GM23338 (cell line): ENCODE measurements around the gene SNX30. TPM values are rescaled to one million over a fixed set of nuclear protein-coding genes. Genes with fewer than 3 reads are reported as not detected.

ENCODE experiments used
- ATAC-seq: fragments of 200-7000 bp; cut with Tn5 transposase; 3 replicates; pipeline ENCODE4 v1.9.1; 2020
- DNase-seq: peaks from one replicate; pipeline ENCODE4 v3.0.0-alpha.2; 2015; ENCODE audit warnings: low spot score
- H2AFZ ChIP-seq: fragments of 200-600 bp; sonication (generic); 2 replicates; pipeline ENCODE4 v1.8.0; 2016; ENCODE audit warnings: antibody characterized with exemption, mild to moderate bottlenecking, moderate library complexity
- H3F3A ChIP-seq: fragments of 200-600 bp; sonication (generic); replicated peaks from 2 replicates; pipeline ENCODE4 v1.8.0; 2017; ENCODE audit warnings: antibody characterized with exemption, mixed run types, low read depth
- H3K27ac ChIP-seq: fragments of 200-600 bp; sonication (generic); 2 replicates; pipeline ENCODE4 v1.6.1; 2016; ENCODE audit warnings: low read depth
- H3K27me3 ChIP-seq: fragments of 200-600 bp; sonication (generic); 2 replicates; pipeline ENCODE4 v1.8.0; 2016; ENCODE audit warnings: mild to moderate bottlenecking, mixed run types, moderate library complexity; ENCODE audit not compliant: insufficient read depth
- H3K36me3 ChIP-seq: fragments of 200-600 bp; sonication (generic); 2 replicates; pipeline ENCODE4 v1.8.0; 2016; ENCODE audit warnings: mild to moderate bottlenecking; ENCODE audit not compliant: insufficient read depth
- H3K4me1 ChIP-seq: fragments of 200-600 bp; sonication (generic); 2 replicates; pipeline ENCODE4 v1.8.0; 2016; ENCODE audit warnings: mild to moderate bottlenecking, moderate library complexity; ENCODE audit not compliant: insufficient read depth
- H3K4me2 ChIP-seq: fragments of 200-600 bp; sonication (generic); 2 replicates; pipeline ENCODE4 v1.7.1; 2017; ENCODE audit warnings: mixed run types
- H3K4me3 ChIP-seq: fragments of 200-600 bp; sonication (generic); 2 replicates; pipeline ENCODE4 v1.6.1; 2016; ENCODE audit warnings: mixed run types
- H3K79me2 ChIP-seq: fragments of 200-600 bp; sonication (generic); replicated peaks from 2 replicates; pipeline ENCODE4 v1.8.0; 2017; ENCODE audit warnings: mild to moderate bottlenecking; ENCODE audit not compliant: insufficient read depth
- H3K9me2 ChIP-seq: fragments of 200-600 bp; sonication (generic); 2 replicates; pipeline ENCODE4 v1.8.0; 2017; ENCODE audit not compliant: insufficient read depth
- H4K20me1 ChIP-seq: fragments of 200-600 bp; sonication (generic); replicated peaks from 2 replicates; pipeline ENCODE4 v1.8.0; 2017; ENCODE audit warnings: mild to moderate bottlenecking; ENCODE audit not compliant: insufficient read depth
- H3K27ac Mint-ChIP-seq: 2 replicates; pipeline ENCODE4 v1.8.0; 2020; ENCODE audit warnings: inconsistent platforms, mild to moderate bottlenecking, moderate library complexity, mixed read lengths
- H3K27me3 Mint-ChIP-seq: 3 replicates; pipeline ENCODE4 v1.8.0; 2022; ENCODE audit warnings: low read depth, mild to moderate bottlenecking, moderate library complexity, mixed read lengths, inconsistent platforms; ENCODE audit not compliant: insufficient read depth, poor library complexity
- H3K36me3 Mint-ChIP-seq: 3 replicates; pipeline ENCODE4 v1.8.0; 2021; ENCODE audit warnings: low read depth, mild to moderate bottlenecking, inconsistent platforms, moderate library complexity, mixed read lengths
- H3K4me1 Mint-ChIP-seq: 3 replicates; pipeline ENCODE4 v1.8.0; 2020; ENCODE audit warnings: mild to moderate bottlenecking, inconsistent platforms, mixed read lengths
- H3K4me3 Mint-ChIP-seq: 3 replicates; pipeline ENCODE4 v1.8.0; 2021; ENCODE audit warnings: moderate library complexity, mild to moderate bottlenecking, inconsistent platforms, mixed read lengths
- H3K9me3 Mint-ChIP-seq: 3 replicates; pipeline ENCODE4 v1.8.0; 2020; ENCODE audit warnings: moderate library complexity, mild to moderate bottlenecking, inconsistent platforms, mixed read lengths
- EZH2 ChIP-seq: fragments of 200-600 bp; sonication (generic); IDR thresholded peaks from one replicate; pipeline ENCODE4 v1.8.0; 2017; ENCODE audit warnings: antibody characterized with exemption, mild to moderate bottlenecking, low read depth; ENCODE audit not compliant: unreplicated experiment
- EZH2phosphoT487 ChIP-seq: fragments of 200-600 bp; sonication (generic); IDR thresholded peaks from one replicate; pipeline ENCODE4 v1.8.1; 2018; ENCODE audit warnings: antibody characterized with exemption; ENCODE audit not compliant: unreplicated experiment
- JUNB ChIP-seq: IDR thresholded peaks from one replicate; pipeline ENCODE4 v1.6.1; 2016; ENCODE audit warnings: antibody characterized with exemption; ENCODE audit not compliant: unreplicated experiment
- POLR2AphosphoS5 ChIP-seq: IDR thresholded peaks from 2 replicates; pipeline ENCODE4 v1.6.1; 2016; ENCODE audit warnings: antibody characterized with exemption, low read depth
- ZNF331 ChIP-seq: fragments of 250-450 bp; sonication (Bioruptor Pico); IDR thresholded peaks from 2 replicates; pipeline ENCODE4 v1.5.0; 2020; ENCODE audit warnings: low read depth, mild to moderate bottlenecking, moderate library complexity
- polyA plus RNA-seq: library from polyadenylated mRNA; unstranded; fragments of >200 nt; fragmentation: Nextera tagmentation; extraction: Ambion mirVana; gene quantifications from 2 replicates; pipeline ENCODE4 v1.2.1, GENCODE V29; 2016
- total RNA-seq: library from RNA; depleted of rRNA; stranded (reverse); fragments of >200 nt; shearing (Covaris generic); gene quantifications from 2 replicates; pipeline ENCODE4 v1.2.3, GENCODE V29; 2014
- TF ChIP-seq, protein P1 (sequence below): IDR thresholded peaks from 2 replicates; pipeline ENCODE4 v1.6.1; 2016; ENCODE audit warnings: antibody characterized with exemption
- TF ChIP-seq, protein P2 (sequence below): fragments of 250-450 bp; sonication (Bioruptor Pico); IDR thresholded peaks from 2 replicates; pipeline ENCODE4 v1.5.0; 2020; ENCODE audit warnings: mild to moderate bottlenecking, moderate library complexity
- TF ChIP-seq, protein P3 (sequence below): IDR thresholded peaks from one replicate; pipeline ENCODE4 v1.6.1; 2018; ENCODE audit warnings: antibody characterized with exemption; ENCODE audit not compliant: unreplicated experiment
- TF ChIP-seq, protein P4 (sequence below), 2 experiments: fragments of 200-600 bp in 1 of 2; sonication (generic) in 1 of 2; conservative IDR thresholded peaks; 2 replicates each; pipeline versions ENCODE4 v1.5.1 to v1.6.1; 2016 to 2017; ENCODE audit warnings: antibody characterized with exemption in 2 of 2, low read depth in 2 of 2, mild to moderate bottlenecking in 2 of 2, moderate library complexity in 1 of 2

Gene SNX30
- total and polyA plus RNA-seq, 2 experiments from 2014 or later: 2.1 to 17.8 TPM

DNA sequence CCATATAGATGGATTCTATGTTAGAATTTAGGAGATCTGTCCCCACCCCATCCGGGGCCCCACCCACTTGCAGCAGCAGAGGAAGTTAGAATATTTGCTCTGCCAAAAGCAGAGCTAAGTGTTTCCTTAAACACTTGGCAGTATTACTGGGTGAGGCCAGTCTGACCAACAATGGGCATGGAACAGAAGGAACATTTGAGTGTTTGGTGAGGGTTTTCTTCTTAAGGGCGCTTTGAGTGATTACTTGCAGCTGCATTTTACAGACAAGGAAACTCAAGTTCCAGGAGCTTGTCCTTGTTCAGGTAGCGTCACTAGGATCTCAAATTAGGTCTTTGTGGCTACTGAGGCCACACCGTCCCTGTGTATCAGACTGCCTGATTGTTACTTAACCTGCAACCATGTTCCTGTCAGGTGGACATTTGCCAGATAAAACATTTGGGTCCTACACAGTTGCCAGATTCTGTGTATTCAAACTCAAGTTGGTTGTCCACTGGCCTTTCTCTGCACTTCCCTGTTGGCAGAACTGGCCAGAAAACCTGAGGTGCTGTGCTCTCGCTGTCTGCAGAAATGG lies 80.8 kb downstream of the SNX30 start (continued):
- no peak for TF ChIP-seq EZH2
- TF ChIP-seq POLR2AphosphoS5: no peak

DNA sequence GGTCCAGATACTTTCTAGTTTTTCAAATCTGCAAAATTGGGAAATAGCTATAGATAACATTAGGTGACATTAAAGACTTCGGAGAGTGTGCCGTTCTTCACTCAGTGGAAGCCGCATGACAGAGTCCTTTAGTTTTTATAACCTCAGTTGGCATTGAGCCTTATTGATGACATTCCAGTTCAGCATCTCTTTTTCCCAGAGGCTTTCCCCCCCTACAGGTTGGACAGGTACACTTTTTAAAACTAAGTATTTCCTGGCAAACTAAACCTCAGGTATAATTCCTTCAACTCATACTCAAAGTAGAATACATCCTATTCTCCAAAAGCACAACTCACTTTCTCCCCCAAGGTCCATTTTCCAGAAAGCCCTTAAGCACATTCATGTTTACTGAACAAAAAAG lies 81.4 kb downstream of the SNX30 start:
- Histone ChIP-seq H3K27ac (no peak overlapping the region), H3K4me2 (no peak overlapping the region), H3K9me2 (no peaks in the 10 kb centered on the region), H3K36me3 (no peaks in the 10 kb centered on the region), H2AFZ (no peak overlapping the region), H3K4me3 (no peak overlapping the region), H3K27me3 (no peaks in the 10 kb centered on the region), H3F3A (no peaks in the 10 kb centered on the region), H3K4me1 (no peaks in the 10 kb centered on the region), H4K20me1 (no peaks in the 10 kb centered on the region; the same call in 1 of the 2 replicates), H3K79me2 (no peaks in the 10 kb centered on the region)
- Mint-ChIP-seq H3K4me3 (no peak overlapping the region), H3K27ac (no peak overlapping the region), H3K4me1 (peaks cover 9% of the 10 kb centered on the region; the same call in 2 of the 3 replicates), H3K27me3 (no peaks in the 10 kb centered on the region), H3K36me3 (no peaks in the 10 kb centered on the region), H3K9me3 (no peaks in the 10 kb centered on the region)
- TF ChIP-seq, protein P1, sequence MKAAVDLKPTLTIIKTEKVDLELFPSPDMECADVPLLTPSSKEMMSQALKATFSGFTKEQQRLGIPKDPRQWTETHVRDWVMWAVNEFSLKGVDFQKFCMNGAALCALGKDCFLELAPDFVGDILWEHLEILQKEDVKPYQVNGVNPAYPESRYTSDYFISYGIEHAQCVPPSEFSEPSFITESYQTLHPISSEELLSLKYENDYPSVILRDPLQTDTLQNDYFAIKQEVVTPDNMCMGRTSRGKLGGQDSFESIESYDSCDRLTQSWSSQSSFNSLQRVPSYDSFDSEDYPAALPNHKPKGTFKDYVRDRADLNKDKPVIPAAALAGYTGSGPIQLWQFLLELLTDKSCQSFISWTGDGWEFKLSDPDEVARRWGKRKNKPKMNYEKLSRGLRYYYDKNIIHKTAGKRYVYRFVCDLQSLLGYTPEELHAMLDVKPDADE: no peak
- TF ChIP-seq ZNF331 (CRISPR knock-in tag): no peak
- no peak for TF ChIP-seq POLR2AphosphoS5
- TF ChIP-seq, protein P2, sequence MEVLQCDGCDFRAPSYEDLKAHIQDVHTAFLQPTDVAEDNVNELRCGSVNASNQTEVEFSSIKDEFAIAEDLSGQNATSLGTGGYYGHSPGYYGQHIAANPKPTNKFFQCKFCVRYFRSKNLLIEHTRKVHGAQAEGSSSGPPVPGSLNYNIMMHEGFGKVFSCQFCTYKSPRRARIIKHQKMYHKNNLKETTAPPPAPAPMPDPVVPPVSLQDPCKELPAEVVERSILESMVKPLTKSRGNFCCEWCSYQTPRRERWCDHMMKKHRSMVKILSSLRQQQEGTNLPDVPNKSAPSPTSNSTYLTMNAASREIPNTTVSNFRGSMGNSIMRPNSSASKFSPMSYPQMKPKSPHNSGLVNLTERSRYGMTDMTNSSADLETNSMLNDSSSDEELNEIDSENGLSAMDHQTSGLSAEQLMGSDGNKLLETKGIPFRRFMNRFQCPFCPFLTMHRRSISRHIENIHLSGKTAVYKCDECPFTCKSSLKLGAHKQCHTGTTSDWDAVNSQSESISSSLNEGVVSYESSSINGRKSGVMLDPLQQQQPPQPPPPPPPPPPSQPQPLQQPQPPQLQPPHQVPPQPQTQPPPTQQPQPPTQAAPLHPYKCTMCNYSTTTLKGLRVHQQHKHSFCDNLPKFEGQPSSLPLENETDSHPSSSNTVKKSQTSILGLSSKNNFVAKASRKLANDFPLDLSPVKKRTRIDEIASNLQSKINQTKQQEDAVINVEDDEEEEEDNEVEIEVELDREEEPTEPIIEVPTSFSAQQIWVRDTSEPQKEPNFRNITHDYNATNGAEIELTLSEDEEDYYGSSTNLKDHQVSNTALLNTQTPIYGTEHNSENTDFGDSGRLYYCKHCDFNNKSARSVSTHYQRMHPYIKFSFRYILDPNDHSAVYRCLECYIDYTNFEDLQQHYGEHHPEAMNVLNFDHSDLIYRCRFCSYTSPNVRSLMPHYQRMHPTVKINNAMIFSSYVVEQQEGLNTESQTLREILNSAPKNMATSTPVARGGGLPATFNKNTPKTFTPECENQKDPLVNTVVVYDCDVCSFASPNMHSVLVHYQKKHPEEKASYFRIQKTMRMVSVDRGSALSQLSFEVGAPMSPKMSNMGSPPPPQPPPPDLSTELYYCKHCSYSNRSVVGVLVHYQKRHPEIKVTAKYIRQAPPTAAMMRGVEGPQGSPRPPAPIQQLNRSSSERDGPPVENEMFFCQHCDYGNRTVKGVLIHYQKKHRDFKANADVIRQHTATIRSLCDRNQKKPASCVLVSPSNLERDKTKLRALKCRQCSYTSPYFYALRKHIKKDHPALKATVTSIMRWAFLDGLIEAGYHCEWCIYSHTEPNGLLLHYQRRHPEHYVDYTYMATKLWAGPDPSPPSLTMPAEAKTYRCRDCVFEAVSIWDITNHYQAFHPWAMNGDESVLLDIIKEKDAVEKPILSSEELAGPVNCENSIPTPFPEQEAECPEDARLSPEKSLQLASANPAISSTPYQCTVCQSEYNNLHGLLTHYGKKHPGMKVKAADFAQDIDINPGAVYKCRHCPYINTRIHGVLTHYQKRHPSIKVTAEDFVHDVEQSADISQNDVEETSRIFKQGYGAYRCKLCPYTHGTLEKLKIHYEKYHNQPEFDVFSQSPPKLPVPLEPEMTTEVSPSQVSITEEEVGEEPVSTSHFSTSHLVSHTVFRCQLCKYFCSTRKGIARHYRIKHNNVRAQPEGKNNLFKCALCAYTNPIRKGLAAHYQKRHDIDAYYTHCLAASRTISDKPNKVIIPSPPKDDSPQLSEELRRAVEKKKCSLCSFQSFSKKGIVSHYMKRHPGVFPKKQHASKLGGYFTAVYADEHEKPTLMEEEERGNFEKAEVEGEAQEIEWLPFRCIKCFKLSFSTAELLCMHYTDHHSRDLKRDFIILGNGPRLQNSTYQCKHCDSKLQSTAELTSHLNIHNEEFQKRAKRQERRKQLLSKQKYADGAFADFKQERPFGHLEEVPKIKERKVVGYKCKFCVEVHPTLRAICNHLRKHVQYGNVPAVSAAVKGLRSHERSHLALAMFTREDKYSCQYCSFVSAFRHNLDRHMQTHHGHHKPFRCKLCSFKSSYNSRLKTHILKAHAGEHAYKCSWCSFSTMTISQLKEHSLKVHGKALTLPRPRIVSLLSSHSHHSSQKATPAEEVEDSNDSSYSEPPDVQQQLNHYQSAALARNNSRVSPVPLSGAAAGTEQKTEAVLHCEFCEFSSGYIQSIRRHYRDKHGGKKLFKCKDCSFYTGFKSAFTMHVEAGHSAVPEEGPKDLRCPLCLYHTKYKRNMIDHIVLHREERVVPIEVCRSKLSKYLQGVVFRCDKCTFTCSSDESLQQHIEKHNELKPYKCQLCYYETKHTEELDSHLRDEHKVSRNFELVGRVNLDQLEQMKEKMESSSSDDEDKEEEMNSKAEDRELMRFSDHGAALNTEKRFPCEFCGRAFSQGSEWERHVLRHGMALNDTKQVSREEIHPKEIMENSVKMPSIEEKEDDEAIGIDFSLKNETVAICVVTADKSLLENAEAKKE (CRISPR knock-in tag): no peak
- TF ChIP-seq, protein P3, sequence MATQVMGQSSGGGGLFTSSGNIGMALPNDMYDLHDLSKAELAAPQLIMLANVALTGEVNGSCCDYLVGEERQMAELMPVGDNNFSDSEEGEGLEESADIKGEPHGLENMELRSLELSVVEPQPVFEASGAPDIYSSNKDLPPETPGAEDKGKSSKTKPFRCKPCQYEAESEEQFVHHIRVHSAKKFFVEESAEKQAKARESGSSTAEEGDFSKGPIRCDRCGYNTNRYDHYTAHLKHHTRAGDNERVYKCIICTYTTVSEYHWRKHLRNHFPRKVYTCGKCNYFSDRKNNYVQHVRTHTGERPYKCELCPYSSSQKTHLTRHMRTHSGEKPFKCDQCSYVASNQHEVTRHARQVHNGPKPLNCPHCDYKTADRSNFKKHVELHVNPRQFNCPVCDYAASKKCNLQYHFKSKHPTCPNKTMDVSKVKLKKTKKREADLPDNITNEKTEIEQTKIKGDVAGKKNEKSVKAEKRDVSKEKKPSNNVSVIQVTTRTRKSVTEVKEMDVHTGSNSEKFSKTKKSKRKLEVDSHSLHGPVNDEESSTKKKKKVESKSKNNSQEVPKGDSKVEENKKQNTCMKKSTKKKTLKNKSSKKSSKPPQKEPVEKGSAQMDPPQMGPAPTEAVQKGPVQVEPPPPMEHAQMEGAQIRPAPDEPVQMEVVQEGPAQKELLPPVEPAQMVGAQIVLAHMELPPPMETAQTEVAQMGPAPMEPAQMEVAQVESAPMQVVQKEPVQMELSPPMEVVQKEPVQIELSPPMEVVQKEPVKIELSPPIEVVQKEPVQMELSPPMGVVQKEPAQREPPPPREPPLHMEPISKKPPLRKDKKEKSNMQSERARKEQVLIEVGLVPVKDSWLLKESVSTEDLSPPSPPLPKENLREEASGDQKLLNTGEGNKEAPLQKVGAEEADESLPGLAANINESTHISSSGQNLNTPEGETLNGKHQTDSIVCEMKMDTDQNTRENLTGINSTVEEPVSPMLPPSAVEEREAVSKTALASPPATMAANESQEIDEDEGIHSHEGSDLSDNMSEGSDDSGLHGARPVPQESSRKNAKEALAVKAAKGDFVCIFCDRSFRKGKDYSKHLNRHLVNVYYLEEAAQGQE: no peak
- no peak for TF ChIP-seq EZH2phosphoT487
- TF ChIP-seq, protein P4, sequence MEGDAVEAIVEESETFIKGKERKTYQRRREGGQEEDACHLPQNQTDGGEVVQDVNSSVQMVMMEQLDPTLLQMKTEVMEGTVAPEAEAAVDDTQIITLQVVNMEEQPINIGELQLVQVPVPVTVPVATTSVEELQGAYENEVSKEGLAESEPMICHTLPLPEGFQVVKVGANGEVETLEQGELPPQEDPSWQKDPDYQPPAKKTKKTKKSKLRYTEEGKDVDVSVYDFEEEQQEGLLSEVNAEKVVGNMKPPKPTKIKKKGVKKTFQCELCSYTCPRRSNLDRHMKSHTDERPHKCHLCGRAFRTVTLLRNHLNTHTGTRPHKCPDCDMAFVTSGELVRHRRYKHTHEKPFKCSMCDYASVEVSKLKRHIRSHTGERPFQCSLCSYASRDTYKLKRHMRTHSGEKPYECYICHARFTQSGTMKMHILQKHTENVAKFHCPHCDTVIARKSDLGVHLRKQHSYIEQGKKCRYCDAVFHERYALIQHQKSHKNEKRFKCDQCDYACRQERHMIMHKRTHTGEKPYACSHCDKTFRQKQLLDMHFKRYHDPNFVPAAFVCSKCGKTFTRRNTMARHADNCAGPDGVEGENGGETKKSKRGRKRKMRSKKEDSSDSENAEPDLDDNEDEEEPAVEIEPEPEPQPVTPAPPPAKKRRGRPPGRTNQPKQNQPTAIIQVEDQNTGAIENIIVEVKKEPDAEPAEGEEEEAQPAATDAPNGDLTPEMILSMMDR (conservative IDR thresholded peaks at IDR 0.05; ENCODE audit: low read depth in 2 of 2): no peak
- no peak for TF ChIP-seq JUNB
- DNase-seq (no peak), ATAC-seq (no peak)
